Naive thymus-derived CD4-positive, alpha-beta T cell (primary cell): ENCODE data around the gene PHF20. TPM values are rescaled to one million over a fixed set of nuclear protein-coding genes. Genes with fewer than 3 reads are reported as not detected.
"Not testable (repeated sequence)": the region's sequence is repeated elsewhere in the genome, so short reads cannot be mapped to it uniquely, and the experiment has no call there.

Source experiments
- ATAC-seq: fragments of 150-1000 bp; cut with Tn5 transposase; 2 replicates; pipeline ENCODE4 v1.10.0; 2021; ENCODE audit warnings: mild to moderate bottlenecking, moderate library complexity
- CTCF ChIA-PET: fragments of 350-600 bp; sonication (Branson Sonifier 250); formaldehyde crosslinking; loops from one replicate; lab custom pipeline; 2021; ENCODE audit warnings: antibody characterized with exemption; lab: Charles Lee
- POLR2A ChIA-PET: fragments of 350-600 bp; sonication (Branson Sonifier 250); formaldehyde crosslinking; loops from one replicate; lab custom pipeline; 2021; ENCODE audit warnings: antibody characterized with exemption, inconsistent platforms; lab: Charles Lee
- DNase-seq, 9 donors: peaks; one replicate each; pipeline versions ENCODE4 v3.0.0 to v3.0.0-alpha.2; 2020 to 2022; ENCODE audit warnings: mixed read lengths in 1 of 9
- H3K27ac ChIP-seq: one replicate; pipeline ENCODE4 v1.7.0; 2013; ENCODE audit warnings: mild to moderate bottlenecking, low read depth, low read length, moderate library complexity
- H3K27me3 ChIP-seq, 2 donors: one replicate each; pipeline ENCODE4 v1.7.0; 2013; ENCODE audit warnings: low read length in 2 of 2, mild to moderate bottlenecking in 2 of 2, moderate library complexity in 2 of 2; ENCODE audit not compliant: control insufficient read depth in 2 of 2, insufficient read depth in 2 of 2
- H3K36me3 ChIP-seq, 3 experiments: 1 replicate in 2 of 3; 2 replicates in 1 of 3; pipeline ENCODE4 v1.7.0; 2013; ENCODE audit warnings: low read length in 3 of 3, mild to moderate bottlenecking in 3 of 3, moderate library complexity in 1 of 3; ENCODE audit not compliant: insufficient read depth in 3 of 3, control insufficient read depth in 2 of 3
- H3K4me1 ChIP-seq, 2 donors: one replicate each; pipeline ENCODE4 v1.7.0; 2013; ENCODE audit warnings: low read length in 2 of 2, mild to moderate bottlenecking in 2 of 2, moderate library complexity in 1 of 2; ENCODE audit not compliant: control insufficient read depth in 2 of 2, insufficient read depth in 2 of 2
- H3K4me3 ChIP-seq: 2 replicates; pipeline ENCODE4 v1.7.0; 2013; ENCODE audit warnings: mild to moderate bottlenecking, low read length
- H3K9me3 ChIP-seq, 3 experiments: 1 replicate in 2 of 3; 2 replicates in 1 of 3; pipeline ENCODE4 v1.7.0; 2013; ENCODE audit warnings: low read length in 3 of 3; ENCODE audit not compliant: control insufficient read depth in 2 of 3
- H3K27ac Mint-ChIP-seq, 9 donors: one replicate each; pipeline ENCODE4 v1.8.0; 2020 to 2022; ENCODE audit warnings: mixed read lengths in 9 of 9, mild to moderate bottlenecking in 8 of 9, moderate library complexity in 5 of 9, inconsistent platforms in 2 of 9
- H3K27me3 Mint-ChIP-seq, 5 donors: one replicate each; pipeline ENCODE4 v1.8.0; 2021 to 2022; ENCODE audit warnings: mixed read lengths in 5 of 5, mild to moderate bottlenecking in 1 of 5
- H3K36me3 Mint-ChIP-seq, 5 donors: one replicate each; pipeline ENCODE4 v1.8.0; 2020 to 2022; ENCODE audit warnings: mixed read lengths in 5 of 5, mild to moderate bottlenecking in 3 of 5, inconsistent platforms in 1 of 5
- H3K4me1 Mint-ChIP-seq, 7 donors: one replicate each; pipeline ENCODE4 v1.8.0; 2020 to 2022; ENCODE audit warnings: mixed read lengths in 7 of 7, mild to moderate bottlenecking in 3 of 7, inconsistent platforms in 1 of 7
- H3K4me3 Mint-ChIP-seq, 10 donors: one replicate each; pipeline ENCODE4 v1.8.0; 2020 to 2022; ENCODE audit warnings: mild to moderate bottlenecking in 10 of 10, mixed read lengths in 10 of 10, moderate library complexity in 6 of 10, inconsistent platforms in 2 of 10
- H3K9me3 Mint-ChIP-seq, 11 donors: one replicate each; pipeline ENCODE4 v1.8.0; 2020 to 2022; ENCODE audit warnings: mixed read lengths in 11 of 11, mild to moderate bottlenecking in 4 of 11, inconsistent platforms in 1 of 11, moderate library complexity in 1 of 11
- intact Hi-C, 2 donors: fragments of 100-400 bp; cut with micrococcal nuclease; formaldehyde crosslinking; loops; one replicate each; pipeline ENCODE4 v1.15.1; 2023
- polyA plus RNA-seq, 2 donors: library from polyadenylated mRNA; unstranded; fragments of 300-500 nt; fragmentation: Illumina TruSeq; gene quantifications; one replicate each; pipeline ENCODE4 v1.2.3, GENCODE V29; 2021
- total RNA-seq, 6 experiments: library from RNA in 5 of 6; stranded (reverse) in 5 of 6; gene quantifications; 1 replicate in 5 of 6; 2 replicates in 1 of 6; pipeline ENCODE4 v1.2.3 and lab custom pipeline; 2021 to 2026

The PHF20 gene
- total and polyA plus RNA-seq, 7 experiments from 2014 or later: 57.5 to 157 (median 99.9) TPM

- Mint-ChIP-seq H3K27ac (peak overlapping the region; percentile 96 to 100 (median 100)), H3K36me3 (peaks cover 5 to 26% (median 20%) of the 10 kb centered on the region in 5 donors), H3K4me3 (peak overlapping the region; percentile 86 to 100 (median 98)), H3K9me3 (peaks cover 0 to 10% (median 0%) of the 10 kb centered on the region in 11 donors), H3K27me3 (no peaks in the 10 kb centered on the region), H3K4me1 (peaks cover 13 to 42% (median 35%) of the 10 kb centered on the region in 7 donors)
- Histone ChIP-seq H3K27ac (peak overlapping the region; percentile 92), H3K4me1 (peaks cover 25 to 38% of the 10 kb centered on the region in 2 donors), H3K4me3 (peak overlapping the region; percentile 87), H3K27me3 (no peaks in the 10 kb centered on the region), H3K9me3 (no peaks in the 10 kb centered on the region), H3K36me3 (peaks cover 13 to 27% (median 19%) of the 10 kb centered on the region in 3 experiments)
- DNase-seq: peak in 3 of 9 donors; percentile 34 to 44 (median 35)
- intact Hi-C loops: loop anchor here (2.0 to 10.0 kb wide), 7 partner anchors 141 to 1752 kb away; partner anchors contain the start of genes ACSS2 (in 2 of the 2), EIF2S2 (in 1 of the 2), GGT7 (in 1 of the 2) and MROH8 (in 1 of the 2)
- ATAC-seq: no peak
- POLR2A ChIA-PET: interaction anchor here (0.6 to 14.0 kb wide), 32 partner anchors 10 to 1271 kb away, joined by 3 to 733 read pairs (median 8); partner anchors contain the start of genes CEP250, CPNE1, NFS1 and PHF20
- CTCF ChIA-PET: interaction anchor here (0.6 to 4.0 kb wide), 6 partner anchors 21 to 237 kb away, joined by 3 to 58 read pairs (median 4); partner anchors contain the start of gene PHF20
Observed at GRCh38 chr20:35743693-35744491, 27.9 kb upstream of the PHF20 start.

GRCh38 chr20:35744492-35744841 is 27.3 kb upstream of the PHF20 start:
- POLR2A ChIA-PET: interaction anchor here (0.6 to 14.0 kb wide), 14 partner anchors 10 to 1270 kb away, joined by 3 to 733 read pairs (median 24); partner anchors contain the start of genes CPNE1, NFS1, PHF20 and RBM12
- Mint-ChIP-seq H3K27ac (peak overlapping the region; percentile 96 to 100 (median 100)), H3K36me3 (peaks cover 5 to 23% (median 17%) of the 10 kb centered on the region in 5 donors), H3K4me3 (peak overlapping the region; percentile 86 to 100 (median 98)), H3K4me1 (peaks cover 9 to 36% (median 30%) of the 10 kb centered on the region in 7 donors)
- ATAC-seq, H3K27me3 Mint-ChIP-seq, H3K9me3 Mint-ChIP-seq, H3K27me3 ChIP-seq, DNase-seq, H3K9me3 ChIP-seq: not testable (repeated sequence)
- Histone ChIP-seq H3K27ac (peak overlapping the region; percentile 92), H3K4me3 (peak overlapping the region; percentile 87), H3K4me1 (peaks cover 21 to 33% of the 10 kb centered on the region in 2 donors), H3K36me3 (peaks cover 10 to 23% (median 14%) of the 10 kb centered on the region in 3 experiments)
- intact Hi-C loops: loop anchor here (5.0 to 10.0 kb wide), 6 partner anchors 140 to 1752 kb away; partner anchors contain the start of genes ACSS2 (in 2 of the 2), EIF2S2 (in 1 of the 2), GGT7 (in 1 of the 2) and MROH8 (in 1 of the 2)
- CTCF ChIA-PET: interaction anchor here (0.6 to 4.0 kb wide), 4 partner anchors 26 to 277 kb away, joined by 3 to 58 read pairs (median 4); partner anchors contain the start of gene PHF20

DNA sequence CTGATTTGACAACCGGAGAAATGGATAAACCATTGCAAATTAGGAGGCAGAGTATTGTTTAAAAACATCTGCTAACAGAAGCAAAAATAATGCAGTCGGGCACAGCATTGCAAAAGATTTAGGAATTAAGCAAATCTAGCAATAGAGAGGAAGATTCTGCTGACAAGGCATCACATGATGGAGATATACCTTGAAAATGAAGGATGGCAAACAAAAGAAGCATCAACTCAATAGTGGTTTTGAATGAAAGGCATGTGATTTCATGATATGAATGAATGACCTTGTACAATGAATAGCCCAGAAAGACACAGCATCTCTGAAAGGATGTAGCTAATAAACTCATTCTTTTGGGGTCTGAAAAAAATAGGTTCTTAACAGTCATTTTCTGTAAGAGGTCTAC is 21.2 kb upstream of the PHF20 start:
- H3K27me3 ChIP-seq: no peaks in the 10 kb centered on the region
- peaks cover 0 to 1% (median 0%) of the 10 kb centered on the region in 11 donors for H3K9me3 Mint-ChIP-seq
- no peaks in the 10 kb centered on the region for H3K36me3 Mint-ChIP-seq
- DNase-seq: no peak
- H3K27me3 Mint-ChIP-seq: peaks cover 0 to 30% (median 0%) of the 10 kb centered on the region in 5 donors
- H3K4me1 Mint-ChIP-seq: peaks cover 0 to 5% (median 0%) of the 10 kb centered on the region in 7 donors
- CTCF ChIA-PET: interaction anchor here (1.2 kb wide), 1 partner anchor 21 kb away, joined by 4 read pairs; no protein-coding TSS in a partner anchor
- no peak overlapping the region for H3K4me3 ChIP-seq
- H3K36me3 ChIP-seq: no peaks in the 10 kb centered on the region
- no peak for ATAC-seq
- POLR2A ChIA-PET: interaction anchor here (1.0 to 2.4 kb wide), 2 partner anchors 8 to 18 kb away, joined by 3 to 19 read pairs; partner anchors contain the start of gene RBM39
- H3K27ac Mint-ChIP-seq: no peak overlapping the region
- no peak overlapping the region for H3K4me3 Mint-ChIP-seq
- H3K27ac ChIP-seq: no peak overlapping the region
- no peaks in the 10 kb centered on the region for H3K9me3 ChIP-seq
- no peaks in the 10 kb centered on the region for H3K4me1 ChIP-seq
- intact Hi-C loops: no loop called here

DNA sequence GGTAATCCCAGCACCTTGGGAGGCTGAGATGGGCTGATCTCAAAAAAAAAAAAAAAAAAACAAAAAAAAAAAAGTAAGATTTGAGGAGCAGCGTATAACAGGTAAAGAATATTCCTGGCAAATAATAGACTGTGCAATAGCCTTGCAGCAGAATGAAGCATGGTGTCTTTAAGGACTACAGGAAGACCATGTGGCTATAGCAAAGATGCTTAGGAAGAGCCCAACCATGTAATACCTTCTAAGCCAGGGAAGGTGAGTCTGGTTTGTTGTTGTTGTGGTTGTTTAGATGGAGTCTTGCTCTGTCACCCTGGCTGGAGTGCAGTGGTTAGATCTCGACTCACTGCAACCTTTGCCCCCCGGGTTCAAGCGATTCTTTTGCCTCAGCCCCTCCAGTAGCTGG is 15.4 kb upstream of the PHF20 start:
- no peaks in the 10 kb centered on the region for H3K36me3 Mint-ChIP-seq
- DNase-seq (no peak), ATAC-seq (no peak)
- ChIA-PET CTCF (no interaction called here), POLR2A (interaction anchor here (1.3 to 4.5 kb wide), 2 partner anchors 12 to 13 kb away, joined by 7 to 38 read pairs; partner anchors contain the start of gene RBM39)
- Histone ChIP-seq H3K4me1 (no peaks in the 10 kb centered on the region), H3K27me3 (no peaks in the 10 kb centered on the region), H3K36me3 (no peaks in the 10 kb centered on the region), H3K4me3 (no peak overlapping the region), H3K9me3 (no peaks in the 10 kb centered on the region), H3K27ac (no peak overlapping the region)
- H3K9me3 Mint-ChIP-seq: peaks cover 0 to 1% (median 0%) of the 10 kb centered on the region in 11 donors
- intact Hi-C loops: no loop called here
- H3K27ac Mint-ChIP-seq: no peak overlapping the region
- no peak overlapping the region for H3K4me3 Mint-ChIP-seq
- peaks cover 0 to 12% (median 10%) of the 10 kb centered on the region in 7 donors for H3K4me1 Mint-ChIP-seq
- peaks cover 0 to 20% (median 0%) of the 10 kb centered on the region in 5 donors for H3K27me3 Mint-ChIP-seq

- CTCF ChIA-PET: no interaction called here
- H3K36me3 Mint-ChIP-seq: no peaks in the 10 kb centered on the region
- H3K36me3 ChIP-seq: no peaks in the 10 kb centered on the region
- POLR2A ChIA-PET: interaction anchor here (4.5 kb wide), 1 partner anchor 14 kb away, joined by 38 read pairs; the partner anchor contains the start of gene RBM39
- H3K4me3 Mint-ChIP-seq: no peak overlapping the region
- peak overlapping the region in 3 of 9 donors; percentile 1 to 42 (median 28) for H3K27ac Mint-ChIP-seq
- intact Hi-C loops: no loop called here
- no peaks in the 10 kb centered on the region for H3K9me3 ChIP-seq
- H3K9me3 Mint-ChIP-seq: peaks cover 0 to 1% (median 0%) of the 10 kb centered on the region in 11 donors
- no peaks in the 10 kb centered on the region for H3K27me3 ChIP-seq
- peaks cover 0 to 16% (median 0%) of the 10 kb centered on the region in 5 donors for H3K27me3 Mint-ChIP-seq
- no peak overlapping the region for H3K27ac ChIP-seq
- ATAC-seq (no peak), DNase-seq (no peak)
- no peak overlapping the region for H3K4me3 ChIP-seq
- H3K4me1 ChIP-seq: no peaks in the 10 kb centered on the region
- H3K4me1 Mint-ChIP-seq: peaks cover 0 to 15% (median 10%) of the 10 kb centered on the region in 7 donors
Observed at GRCh38 chr20:35757098-35757705, 14.6 kb upstream of the PHF20 start.

DNA sequence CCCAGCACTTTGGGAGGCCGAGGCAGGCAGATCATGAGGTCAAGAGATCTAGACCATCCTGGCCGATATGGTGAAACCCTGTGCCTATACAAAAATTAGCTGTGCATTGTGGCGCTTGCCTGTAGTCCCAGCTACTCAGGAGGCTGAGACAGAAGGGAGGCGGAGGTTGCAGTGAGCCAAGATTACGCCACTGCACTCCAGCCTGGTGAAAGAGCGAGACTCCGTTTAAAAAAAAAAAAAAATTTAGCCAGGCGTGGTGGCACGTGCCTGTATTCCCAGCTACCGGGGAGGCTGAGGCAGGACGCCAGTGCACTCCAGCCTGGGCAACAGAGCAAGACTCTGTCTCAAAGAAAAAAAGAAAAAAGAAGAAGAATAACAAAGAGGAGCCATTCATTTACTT is 10.3 kb upstream of the PHF20 start:
- peaks cover 4 to 35% (median 25%) of the 10 kb centered on the region in 7 donors for H3K4me1 Mint-ChIP-seq
- POLR2A ChIA-PET: interaction anchor here (1.6 to 2.6 kb wide), 2 partner anchors 9 to 19 kb away, joined by 5 to 21 read pairs; partner anchors contain the start of gene RBM39
- H3K36me3 ChIP-seq, ATAC-seq, H3K27me3 Mint-ChIP-seq, H3K27ac ChIP-seq, H3K4me3 ChIP-seq, H3K27me3 ChIP-seq, H3K9me3 ChIP-seq, DNase-seq, H3K9me3 Mint-ChIP-seq, H3K36me3 Mint-ChIP-seq, CTCF ChIA-PET, intact Hi-C loops, H3K4me3 Mint-ChIP-seq: not testable (repeated sequence)
- H3K27ac Mint-ChIP-seq: peak overlapping the region in 3 of 9 donors; percentile 10 to 71 (median 13)
- peaks cover 10 to 16% of the 10 kb centered on the region in 2 donors for H3K4me1 ChIP-seq
